Epithelial cell of prostate (primary cell): ENCODE results near the gene GIGYF1.

ENCODE experiments used
- DNase-seq: peaks from one replicate; pipeline ENCODE4 v3.0.0-alpha.2; 2011; ENCODE audit warnings: low read depth, low spot score
- H3K27ac ChIP-seq: fragments of 450-650 bp; 2 replicates; pipeline ENCODE4 v1.5.1; 2017; ENCODE audit warnings: mild to moderate bottlenecking

GIGYF1 gene

GRCh38 chr7:100640517-100641440 lies 53.3 kb downstream of the GIGYF1 start:
- no peak for DNase-seq
- H3K27ac ChIP-seq = no peak overlapping the region

GRCh38 chr7:100639995-100640516 lies 54.0 kb downstream of the GIGYF1 start:
- DNase-seq = no peak
- H3K27ac ChIP-seq = no peak overlapping the region

- DNase-seq = no peak
- no peak overlapping the region for H3K27ac ChIP-seq
These were observed 60.9 kb downstream of the GIGYF1 start for GRCh38 chr7:100632951-100633717.

- H3K27ac ChIP-seq = no peak overlapping the region
- no peak for DNase-seq
These were observed 64.0 kb downstream of the GIGYF1 start for GRCh38 chr7:100630066-100630465.
